ENCODE measurements around the gene ZBTB45.

The ZBTB45 gene

DNA sequence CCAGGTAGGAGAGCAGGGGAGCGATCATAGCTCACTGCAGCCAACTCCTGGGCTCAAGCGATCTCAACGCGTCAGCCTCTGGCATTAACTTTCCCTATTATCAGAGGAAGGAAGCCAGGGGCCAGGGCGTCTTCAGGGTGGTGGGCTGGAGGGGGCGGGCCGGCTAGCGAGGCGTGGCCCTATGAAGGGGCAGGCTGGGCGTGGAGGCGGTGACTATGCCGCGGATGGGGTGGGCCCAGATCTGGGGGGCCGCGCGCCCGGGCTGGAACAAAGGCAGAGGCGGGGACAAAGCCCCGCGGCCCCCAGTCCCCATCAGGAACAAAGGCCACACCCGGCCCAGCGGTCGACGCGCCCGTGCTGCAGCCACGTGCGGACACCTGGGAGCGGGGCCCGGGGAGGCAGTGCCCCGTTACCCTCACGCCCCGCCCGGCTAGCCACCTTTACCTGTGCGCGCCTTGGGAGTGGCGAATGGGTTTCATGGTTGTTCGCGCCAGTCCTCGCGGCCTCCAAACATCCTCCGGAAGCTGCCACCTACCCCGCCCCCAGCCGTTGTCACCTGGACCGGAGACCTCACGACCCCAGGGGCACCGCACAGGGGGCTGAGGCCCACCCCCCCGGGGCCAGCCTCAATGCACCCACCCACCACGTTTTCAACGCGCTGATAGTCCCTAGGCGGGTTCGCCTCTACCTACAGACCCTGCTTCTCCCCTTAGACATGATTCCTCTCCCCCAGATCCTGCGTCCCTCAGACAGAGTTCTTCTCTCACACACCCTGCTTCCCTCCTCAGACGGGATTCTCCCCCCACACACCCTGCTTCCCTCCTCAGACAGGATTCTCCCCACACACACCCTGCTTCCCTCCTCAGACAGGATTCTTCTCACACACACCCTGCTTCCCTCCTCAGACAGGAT lies 18.9 kb upstream of the ZBTB45 start:
- no peak for FAIRE-seq

DNA sequence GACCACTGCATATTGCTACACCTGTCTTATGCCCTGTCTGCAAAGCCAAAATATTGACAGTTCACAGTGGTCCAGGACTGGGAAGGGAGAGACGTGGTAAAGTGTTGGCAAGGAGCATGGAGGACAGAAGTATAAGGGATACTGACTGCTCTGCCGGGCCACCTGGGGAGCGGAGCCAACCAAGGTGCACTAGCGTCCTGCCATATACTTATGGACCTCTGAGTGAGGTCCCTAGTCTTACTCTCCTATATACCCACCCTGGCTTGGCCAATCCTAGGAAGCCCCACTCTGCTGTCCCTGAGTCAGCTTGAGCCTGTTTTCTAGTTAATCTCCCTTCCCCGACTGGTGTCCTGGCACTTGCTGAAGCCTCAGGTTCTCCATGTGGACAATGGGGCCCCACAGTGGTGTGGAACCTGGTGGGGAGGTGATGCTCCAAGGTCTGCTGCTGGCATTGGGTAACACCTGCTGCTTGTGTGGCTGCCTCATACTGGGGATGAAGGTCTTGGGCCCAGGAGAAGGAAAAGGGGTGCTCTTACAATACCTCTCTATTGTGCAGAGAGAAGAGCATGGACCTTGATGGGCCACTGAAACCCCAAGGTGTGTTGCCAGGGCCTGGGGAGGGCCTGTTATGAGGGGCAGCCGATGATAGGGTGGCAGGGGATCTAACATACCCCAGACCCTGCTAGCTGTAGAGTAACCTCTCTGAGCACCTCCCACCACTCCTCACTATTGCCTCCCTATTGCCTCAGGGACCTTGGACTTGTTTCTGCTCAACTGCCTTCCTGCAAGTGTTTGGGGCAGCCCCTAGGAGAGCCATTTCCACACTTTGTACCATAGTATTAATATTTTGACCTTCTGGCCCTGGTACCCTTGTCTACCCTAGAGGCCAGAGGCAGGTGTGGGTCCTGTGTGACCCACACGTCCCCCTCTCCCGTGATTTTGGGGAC lies 17.5 kb upstream of the ZBTB45 start:
- no peak for FAIRE-seq

DNA sequence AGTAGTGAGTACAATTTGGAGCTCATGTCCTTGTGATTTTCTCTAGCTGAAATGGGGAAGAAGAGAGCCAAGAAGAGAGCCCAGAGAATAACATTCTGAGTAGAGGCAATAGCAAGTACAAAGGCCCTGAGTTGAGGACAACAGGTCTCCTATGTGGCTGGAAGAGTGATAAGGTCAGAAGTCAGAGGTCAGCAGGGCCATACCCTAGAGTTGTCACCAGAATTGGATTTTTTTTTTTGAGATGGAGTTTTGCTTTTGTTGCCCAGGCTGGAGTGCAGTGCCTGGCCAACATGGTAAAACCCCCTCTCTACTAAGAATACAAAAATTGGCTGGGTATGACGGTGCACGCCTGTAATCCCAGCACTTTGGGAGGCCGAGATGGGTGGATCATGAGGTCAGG lies 16.2 kb upstream of the ZBTB45 start:
- FAIRE-seq = no peak

DNA sequence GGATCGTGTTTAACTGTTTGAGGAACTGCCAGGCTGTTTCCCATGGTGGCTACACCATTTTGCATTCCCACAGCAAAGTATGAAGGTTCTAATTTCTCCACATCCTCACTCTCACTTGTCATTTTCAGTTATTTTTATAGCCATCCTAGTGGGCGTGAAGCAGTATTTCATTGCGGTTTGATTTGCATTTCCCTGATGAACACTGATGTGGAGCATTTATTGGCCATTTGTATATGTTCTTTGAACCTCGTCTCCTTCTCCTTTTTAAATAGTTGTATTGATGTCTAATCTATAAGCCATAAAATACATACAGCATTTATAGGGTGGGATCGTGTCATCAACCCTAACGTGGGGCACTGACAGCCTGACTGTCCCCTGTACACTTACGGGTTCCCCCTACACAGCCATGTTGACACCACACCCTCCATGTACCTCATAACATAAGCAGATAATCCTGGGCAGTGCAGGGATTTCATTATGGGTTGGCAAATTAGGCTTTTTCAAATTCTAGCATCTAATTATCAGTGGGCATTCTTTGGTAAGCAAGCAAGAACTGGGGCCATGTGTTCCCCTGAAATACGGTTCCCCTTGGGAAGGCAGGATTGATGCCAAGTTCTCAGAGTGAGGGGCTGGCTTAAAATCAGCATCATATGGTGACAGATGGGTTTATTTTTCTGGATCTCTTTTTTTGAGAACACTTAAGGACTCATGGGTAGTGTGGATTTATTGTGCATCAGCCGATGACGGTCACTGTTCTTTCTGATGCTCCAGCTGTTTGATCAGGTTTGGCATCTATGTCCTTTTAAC lies 11.6 kb upstream of the ZBTB45 start:
- FAIRE-seq = no peak

GRCh38 chr19:58529405-58529804 lies 9.8 kb upstream of the ZBTB45 start:
- no peak for FAIRE-seq

GRCh38 chr19:58522709-58523108 lies 3.1 kb upstream of the ZBTB45 start:
- no peak for FAIRE-seq

DNA sequence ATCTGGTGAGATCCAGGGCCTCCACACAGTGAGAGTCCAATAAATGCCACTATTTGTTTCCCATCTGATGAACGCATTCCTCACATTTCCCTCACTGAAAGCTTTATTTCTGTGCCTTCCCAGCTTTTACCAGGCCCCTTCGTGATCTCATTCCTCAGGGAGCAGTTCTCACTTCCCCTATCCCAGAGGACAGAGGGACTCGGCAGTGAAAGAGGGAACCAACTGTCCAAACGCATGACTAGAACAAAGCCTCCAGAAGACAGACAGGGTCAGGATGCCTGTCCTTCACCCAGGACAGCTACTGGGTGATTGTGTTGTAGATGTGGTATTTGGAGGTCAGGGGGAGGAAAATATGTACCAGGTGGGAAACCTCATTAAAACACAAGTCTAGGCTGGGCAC lies 2.0 kb upstream of the ZBTB45 start:
- no peak for FAIRE-seq

DNA sequence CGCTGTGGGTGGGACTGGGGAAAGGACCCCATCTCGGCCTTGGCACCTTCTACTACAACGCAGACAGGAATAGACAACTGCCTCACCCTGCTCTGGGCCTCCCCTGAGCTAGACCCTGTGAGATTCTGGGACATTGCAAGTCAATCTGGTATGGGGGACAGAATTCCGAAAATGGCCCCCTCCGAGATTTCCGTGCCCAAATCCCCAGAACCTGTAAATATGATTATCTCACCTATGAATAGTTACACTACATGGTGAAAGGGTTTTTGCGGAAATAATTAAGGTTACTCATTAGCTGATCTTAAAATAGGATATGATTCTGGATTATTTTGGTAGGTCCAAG lies 618 bp upstream of the ZBTB45 start:
- no peak for FAIRE-seq

DNA sequence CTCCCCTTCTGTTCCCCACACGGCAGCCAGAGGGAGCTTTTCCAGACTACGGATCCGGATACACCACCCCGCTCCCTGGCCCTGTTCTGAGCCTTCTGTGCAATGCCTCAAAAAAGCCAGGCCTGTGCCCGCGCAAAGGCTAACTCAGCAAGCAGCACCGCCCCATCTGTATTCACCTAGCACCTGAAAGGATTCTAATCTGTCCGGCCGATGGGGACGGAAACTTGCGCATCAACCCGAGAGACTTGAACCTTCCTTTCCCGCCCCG lies 589 bp downstream of the ZBTB45 start:
- no peak for FAIRE-seq

DNA sequence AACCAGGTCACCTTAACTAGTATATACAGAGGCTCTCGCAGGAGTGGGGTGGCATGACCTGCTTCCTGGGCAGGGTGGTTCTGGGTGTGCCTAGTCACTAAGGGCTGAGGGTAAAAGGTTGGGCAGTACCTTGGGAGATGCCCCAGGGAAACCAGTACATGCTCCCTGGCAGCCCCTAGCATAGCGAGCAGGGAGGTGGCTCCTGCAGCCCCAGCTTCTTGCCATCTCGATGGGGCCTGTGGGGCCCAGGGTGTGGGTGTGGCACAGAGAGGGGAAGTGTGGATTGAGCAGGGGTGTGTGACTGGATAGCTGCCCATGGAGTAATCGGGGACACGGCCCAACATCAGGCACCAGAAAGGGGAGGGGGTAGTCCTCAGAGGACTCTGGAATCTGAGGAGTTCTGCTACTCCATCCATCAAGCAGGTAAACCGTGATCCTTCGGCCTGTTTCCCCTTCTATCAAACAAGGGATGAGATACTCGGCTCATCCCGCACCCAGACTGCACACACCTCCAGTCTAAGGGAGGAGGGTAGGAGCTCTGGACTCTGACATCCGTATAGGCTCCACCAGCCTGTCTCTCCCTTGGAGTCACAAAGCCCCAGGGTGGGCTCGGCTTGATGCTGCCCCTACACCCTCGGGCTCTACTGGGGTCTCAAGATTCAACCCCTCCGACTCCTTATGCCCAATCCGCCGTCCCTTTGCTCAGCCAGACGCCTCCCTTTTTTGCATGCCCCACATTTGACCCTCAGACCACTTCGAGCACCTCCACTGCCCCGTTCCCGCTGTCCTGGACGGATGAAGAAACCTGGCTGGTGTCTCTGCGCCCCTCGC lies 1.1 kb downstream of the ZBTB45 start:
- no peak for FAIRE-seq

GRCh38 chr19:58516964-58517833 lies 2.4 kb downstream of the ZBTB45 start:
- no peak for FAIRE-seq

- no peak for FAIRE-seq
Observed at GRCh38 chr19:58516246-58516836, 3.3 kb downstream of the ZBTB45 start.

GRCh38 chr19:58515259-58515658 lies 4.4 kb downstream of the ZBTB45 start:
- no peak for FAIRE-seq

DNA sequence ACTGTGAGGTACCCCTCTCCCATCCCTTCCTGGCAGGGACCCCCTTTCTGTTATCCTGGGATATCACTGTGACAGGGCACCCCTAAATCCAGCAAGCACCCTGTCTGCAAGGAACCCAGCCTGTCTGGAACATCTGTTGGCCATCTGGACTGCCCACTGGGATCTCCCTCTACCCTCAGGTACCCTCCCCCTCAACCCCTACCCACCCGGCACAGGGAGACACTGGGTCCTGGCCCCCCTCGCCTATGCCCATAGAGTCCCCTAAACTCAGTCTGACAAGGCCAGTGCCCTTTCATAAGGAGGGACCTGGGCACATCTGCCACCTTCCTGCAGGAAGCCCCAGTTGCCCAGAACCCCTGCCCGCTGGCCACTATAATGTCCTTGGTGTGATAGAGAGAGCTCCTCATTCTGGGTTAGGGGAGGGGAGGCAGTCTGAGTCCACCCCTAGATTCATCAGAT lies 5.0 kb downstream of the ZBTB45 start:
- no peak for FAIRE-seq

- FAIRE-seq = no peak
Observed at GRCh38 chr19:58513694-58514563, 5.7 kb downstream of the ZBTB45 start.

DNA sequence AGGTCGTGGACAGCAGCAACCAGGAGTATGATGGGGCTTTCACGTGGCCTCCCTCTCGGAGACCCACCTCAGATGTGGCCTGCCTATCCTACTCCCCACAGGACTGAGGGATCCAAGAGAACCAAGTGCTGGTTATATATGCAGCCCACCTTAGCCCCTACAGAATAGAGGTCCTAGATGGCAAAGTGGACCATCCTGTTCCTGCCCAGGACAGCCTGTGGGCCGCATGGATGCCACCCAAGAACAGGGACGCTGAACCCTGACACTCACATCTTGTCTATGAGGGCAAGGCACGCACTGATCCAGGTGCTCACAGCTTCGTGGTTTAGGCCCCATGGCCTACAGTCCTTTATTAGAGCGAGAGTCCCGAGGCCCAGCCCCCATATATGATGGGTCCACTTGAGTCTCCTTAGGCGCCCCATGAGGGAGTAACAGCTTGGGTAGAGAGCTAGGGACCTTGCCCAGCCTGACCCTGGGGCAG lies 6.4 kb downstream of the ZBTB45 start:
- no peak for FAIRE-seq

- FAIRE-seq = no peak
Observed at GRCh38 chr19:58511353-58512208, 8.0 kb downstream of the ZBTB45 start, which contains the start of gene SLC27A5. TSS of gene SLC27A5 (minus strand) at chr19:58511992. CDS start at chr19:58511955, 37 bp downstream.

DNA sequence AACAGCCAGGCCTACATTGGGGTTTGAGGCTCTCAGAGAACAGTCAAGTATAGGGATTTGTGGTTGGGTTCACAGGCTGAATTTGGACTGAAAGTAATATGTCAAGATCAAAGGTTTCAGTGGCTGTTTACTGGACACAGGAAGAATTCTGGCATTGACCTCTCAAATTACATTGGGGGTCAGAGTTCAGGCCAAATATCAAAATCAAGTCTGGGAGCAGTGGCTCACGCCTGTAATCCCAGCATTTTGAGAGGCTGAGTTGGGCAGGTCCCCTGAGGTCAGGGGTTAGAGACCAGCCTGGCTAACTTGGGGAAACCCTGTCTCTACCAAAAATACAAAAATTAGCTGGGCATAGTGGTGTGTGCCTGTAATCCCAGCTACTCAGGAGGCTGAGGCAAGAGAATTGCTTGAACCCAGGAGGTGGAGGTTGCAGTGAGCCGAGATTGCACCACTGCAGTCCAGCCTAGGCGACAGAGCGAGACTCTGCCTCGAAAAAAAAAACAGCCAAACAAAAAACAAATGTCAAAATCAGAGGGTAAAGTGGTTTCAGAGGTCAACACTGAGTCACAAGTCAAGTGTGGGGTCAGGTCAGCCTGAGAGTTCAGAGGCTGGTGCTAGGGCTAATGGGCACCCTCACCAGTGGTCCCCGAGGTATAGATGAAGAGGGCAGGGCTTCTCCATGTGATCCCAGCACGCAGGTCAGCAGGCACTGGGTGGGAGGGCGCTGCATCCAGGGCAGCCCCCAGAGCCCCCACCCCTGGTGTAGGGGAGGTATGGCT lies 9.3 kb downstream of the ZBTB45 start:
- no peak for FAIRE-seq
